T-helper 2 cell treated with Interferon-gamma antibody and Interleukin-4, amounts not matched to agents 5 μg/mL and 100 μg/mL, for 36 hours (primary cell): ENCODE measurements around the gene POLR2J.
A peak's percentile ranks its signal among the peaks of the same experiment; 100 is the strongest.

Experiments
- DNase-seq: peaks from one replicate; pipeline ENCODE4 v3.0.0; 2021; ENCODE audit warnings: low spot score
- H3K27ac Mint-ChIP-seq: one replicate; pipeline ENCODE4 v1.8.0; 2021; ENCODE audit warnings: mild to moderate bottlenecking, mixed read lengths
- H3K27me3 Mint-ChIP-seq: one replicate; pipeline ENCODE4 v1.8.0; 2021; ENCODE audit warnings: low read depth, mixed read lengths
- H3K36me3 Mint-ChIP-seq: one replicate; pipeline ENCODE4 v1.8.0; 2021; ENCODE audit warnings: low read depth, mixed read lengths
- H3K4me1 Mint-ChIP-seq: one replicate; pipeline ENCODE4 v1.8.0; 2021; ENCODE audit warnings: low read depth, mixed read lengths
- H3K4me3 Mint-ChIP-seq: one replicate; pipeline ENCODE4 v1.8.0; 2022; ENCODE audit warnings: mild to moderate bottlenecking, moderate library complexity, mixed read lengths
- H3K9me3 Mint-ChIP-seq: one replicate; pipeline ENCODE4 v1.8.0; 2021; ENCODE audit warnings: mixed read lengths

Gene POLR2J

DNA sequence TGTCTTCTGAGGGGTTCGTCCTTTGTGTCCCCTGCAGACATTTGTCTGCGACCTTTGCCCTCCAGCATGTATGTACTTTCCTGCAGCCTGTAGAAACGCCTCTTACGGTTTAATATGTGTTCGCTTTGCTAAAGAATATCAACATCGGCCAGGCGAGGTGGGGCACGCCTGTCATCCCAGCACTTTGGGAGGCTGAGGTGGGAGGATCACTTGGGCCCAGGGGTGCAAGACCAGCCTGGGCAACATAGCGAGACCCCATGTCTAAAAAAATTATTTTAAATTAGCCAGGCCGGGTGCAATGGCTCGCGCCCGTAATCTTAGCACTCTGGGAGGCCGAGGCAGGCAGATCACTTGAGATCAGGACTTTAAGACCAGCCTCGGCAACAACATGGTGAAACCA is 29.6 kb downstream of the POLR2J start:
- H3K4me1 Mint-ChIP-seq = no peaks in the 10 kb centered on the region
- no peaks in the 10 kb centered on the region for H3K9me3 Mint-ChIP-seq
- no peak overlapping the region for H3K4me3 Mint-ChIP-seq
- H3K27ac Mint-ChIP-seq = no peak overlapping the region
- H3K36me3 Mint-ChIP-seq = peaks cover 13% of the 10 kb centered on the region
- no peaks in the 10 kb centered on the region for H3K27me3 Mint-ChIP-seq
- DNase-seq = no peak

DNA sequence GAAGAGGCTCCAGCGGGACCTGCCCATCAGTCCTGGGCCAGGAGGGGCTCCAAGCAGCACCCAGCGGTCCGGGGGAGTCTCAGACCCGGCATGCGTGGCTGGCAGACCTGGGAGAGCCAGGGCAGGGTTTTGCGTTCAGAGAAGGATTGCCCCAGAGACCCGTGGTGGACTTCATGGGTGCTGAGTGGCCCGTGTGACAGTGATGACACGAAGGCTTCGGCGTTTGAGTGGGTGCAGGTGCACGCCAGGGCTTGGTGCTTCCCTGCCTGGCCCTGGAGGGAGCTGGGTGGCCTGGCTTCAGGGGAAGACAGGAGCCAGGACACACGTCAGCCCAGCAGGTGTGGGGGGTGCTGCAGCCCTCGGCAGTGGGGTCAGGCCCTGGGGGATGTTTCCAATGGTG is 31.4 kb downstream of the POLR2J start:
- Mint-ChIP-seq H3K27me3 (no peaks in the 10 kb centered on the region), H3K4me3 (no peak overlapping the region), H3K4me1 (no peaks in the 10 kb centered on the region), H3K9me3 (no peaks in the 10 kb centered on the region), H3K27ac (no peak overlapping the region), H3K36me3 (peaks cover 16% of the 10 kb centered on the region)
- no peak for DNase-seq

DNA sequence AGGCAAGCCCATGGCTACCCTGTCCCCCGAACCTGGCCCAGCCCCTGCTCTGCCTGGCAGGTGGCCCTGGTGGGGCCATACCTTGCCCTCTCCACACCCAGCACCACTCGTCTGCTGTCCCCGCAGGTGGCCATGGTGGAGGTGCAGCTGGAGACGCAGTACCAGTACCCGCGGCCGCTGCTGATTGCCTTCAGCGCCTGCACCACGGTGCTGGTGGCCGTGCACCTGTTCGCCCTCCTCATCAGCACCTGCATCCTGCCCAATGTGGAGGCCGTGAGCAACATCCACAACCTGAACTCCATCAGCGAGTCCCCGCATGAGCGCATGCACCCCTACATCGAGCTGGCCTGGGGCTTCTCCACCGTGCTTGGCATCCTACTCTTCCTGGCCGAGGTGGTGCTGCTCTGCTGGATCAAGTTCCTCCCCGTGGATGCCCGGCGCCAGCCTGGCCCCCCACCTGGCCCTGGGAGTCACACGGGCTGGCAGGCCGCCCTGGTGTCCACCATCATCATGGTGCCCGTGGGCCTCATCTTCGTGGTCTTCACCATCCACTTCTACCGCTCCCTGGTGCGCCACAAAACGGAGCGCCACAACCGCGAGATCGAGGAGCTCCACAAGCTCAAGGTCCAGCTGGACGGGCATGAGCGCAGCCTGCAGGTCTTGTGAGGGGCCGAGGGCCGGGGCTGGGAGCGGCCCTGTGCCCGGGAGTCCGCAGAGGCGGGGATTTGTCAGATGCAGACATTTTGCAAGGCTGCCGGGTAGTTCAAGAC is 32.1 kb downstream of the POLR2J start:
- H3K9me3 Mint-ChIP-seq = no peaks in the 10 kb centered on the region
- no peaks in the 10 kb centered on the region for H3K27me3 Mint-ChIP-seq
- DNase-seq = no peak
- no peaks in the 10 kb centered on the region for H3K4me1 Mint-ChIP-seq
- H3K27ac Mint-ChIP-seq = no peak overlapping the region
- H3K4me3 Mint-ChIP-seq = no peak overlapping the region
- peaks cover 21% of the 10 kb centered on the region for H3K36me3 Mint-ChIP-seq

DNA sequence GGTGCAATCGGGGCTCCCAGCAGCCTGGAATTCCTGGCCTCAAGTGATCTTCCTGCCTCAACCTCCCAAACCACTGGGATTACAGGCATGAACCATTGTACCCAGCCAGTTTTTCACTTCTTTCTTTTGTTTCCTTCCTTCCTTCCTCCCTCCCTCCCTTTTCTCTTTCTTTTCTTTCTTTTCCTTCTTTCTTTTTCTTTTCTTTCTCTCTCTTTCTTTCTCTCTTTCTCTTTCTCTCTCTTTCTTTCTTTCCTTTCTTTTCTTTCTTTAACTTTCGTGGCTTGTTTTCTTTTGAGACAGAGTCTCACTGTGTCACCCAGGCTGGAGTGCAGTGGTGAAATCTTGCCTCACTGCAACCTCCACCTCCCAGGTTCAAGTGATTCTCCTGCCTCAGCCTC is 33.0 kb downstream of the POLR2J start:
- H3K4me1 Mint-ChIP-seq = no peaks in the 10 kb centered on the region
- H3K36me3 Mint-ChIP-seq = peaks cover 22% of the 10 kb centered on the region

DNA sequence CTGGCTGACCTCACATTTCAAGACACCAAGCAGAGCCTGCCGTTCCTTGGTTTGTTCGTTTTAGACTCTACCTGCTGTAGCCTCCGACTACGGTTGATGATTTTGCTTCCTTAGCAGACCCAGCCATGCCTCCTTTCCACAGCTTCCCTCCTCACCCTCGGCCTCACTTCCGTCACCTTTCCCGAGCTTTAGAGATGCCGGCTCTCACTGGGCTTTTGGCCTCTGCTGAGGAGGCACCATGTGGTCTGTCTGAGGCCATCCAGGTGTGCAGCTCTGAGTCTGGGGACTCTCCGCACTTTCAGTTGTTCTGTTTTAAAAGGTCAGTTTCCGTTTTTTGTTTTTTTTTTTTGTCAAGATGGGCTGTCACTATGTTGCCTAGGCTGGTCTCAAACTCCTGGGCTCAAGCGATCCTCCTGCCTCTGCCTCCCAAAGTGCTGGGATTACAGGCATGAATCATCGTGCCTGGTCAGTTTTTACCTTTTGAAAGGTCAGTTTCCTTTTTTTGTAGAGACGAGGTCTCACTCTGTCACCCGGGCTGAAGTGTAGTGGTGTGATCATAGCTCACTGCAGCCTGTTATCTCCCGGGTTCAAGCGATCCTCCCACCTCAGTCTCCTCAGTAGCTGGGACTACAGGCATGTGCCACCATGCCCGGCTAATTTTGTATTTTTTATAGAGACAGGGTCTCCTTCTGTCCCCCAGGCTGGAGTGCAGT is 33.6 kb downstream of the POLR2J start:
- Mint-ChIP-seq H3K27me3 (no peaks in the 10 kb centered on the region), H3K9me3 (no peaks in the 10 kb centered on the region), H3K27ac (no peak overlapping the region), H3K4me1 (no peaks in the 10 kb centered on the region), H3K36me3 (peaks cover 22% of the 10 kb centered on the region), H3K4me3 (no peak overlapping the region)
- no peak for DNase-seq

More for the DNA sequence above, 33.0 kb downstream of the POLR2J start:
- H3K4me3 Mint-ChIP-seq = no peak overlapping the region
- no peaks in the 10 kb centered on the region for H3K9me3 Mint-ChIP-seq
- no peak for DNase-seq
- no peak overlapping the region for H3K27ac Mint-ChIP-seq
- no peaks in the 10 kb centered on the region for H3K27me3 Mint-ChIP-seq

DNA sequence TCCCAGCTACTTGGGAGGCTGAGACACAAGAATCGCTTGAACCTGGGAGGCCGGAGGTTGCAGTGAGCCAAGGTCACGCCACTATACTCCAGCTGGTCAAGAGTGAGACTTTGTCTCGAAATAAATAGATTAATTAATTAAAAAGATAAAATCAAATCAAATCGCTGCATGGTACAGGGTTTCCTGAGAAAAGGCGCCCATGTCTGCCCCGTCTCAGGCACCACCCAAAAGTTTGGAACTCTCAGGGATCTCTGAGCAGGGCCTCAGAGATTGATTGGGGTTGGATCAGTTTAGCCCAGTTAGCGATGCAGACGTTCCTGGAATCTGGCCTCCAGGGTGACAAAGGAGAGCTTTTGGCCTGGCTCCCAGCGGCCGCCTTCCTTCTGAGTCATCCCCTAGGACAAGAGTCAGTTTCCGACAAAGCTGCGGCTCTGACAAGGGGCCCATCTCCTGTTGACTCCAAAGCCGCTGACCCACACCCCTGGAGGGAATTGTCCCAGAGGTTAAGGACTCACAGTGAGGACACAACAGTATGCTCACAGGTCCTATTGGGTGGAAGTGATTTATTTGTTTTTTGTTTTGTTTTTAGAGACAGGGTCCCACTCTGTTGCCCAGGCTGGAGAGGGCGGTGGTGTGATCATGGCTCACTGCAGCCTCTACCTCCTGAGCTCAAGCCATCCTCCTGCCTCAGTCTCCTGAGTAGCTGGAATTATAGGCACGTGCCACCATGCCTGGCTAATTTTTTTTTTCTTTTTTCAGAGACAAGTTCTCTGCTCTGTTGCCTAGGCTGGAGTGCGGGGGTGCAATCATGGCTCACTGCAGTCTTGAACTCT is 38.5 kb downstream of the POLR2J start:
- Mint-ChIP-seq H3K27me3 (no peaks in the 10 kb centered on the region), H3K9me3 (no peaks in the 10 kb centered on the region), H3K4me1 (peaks cover 3% of the 10 kb centered on the region), H3K4me3 (no peak overlapping the region), H3K36me3 (peaks cover 27% of the 10 kb centered on the region), H3K27ac (no peak overlapping the region)
- no peak for DNase-seq

DNA sequence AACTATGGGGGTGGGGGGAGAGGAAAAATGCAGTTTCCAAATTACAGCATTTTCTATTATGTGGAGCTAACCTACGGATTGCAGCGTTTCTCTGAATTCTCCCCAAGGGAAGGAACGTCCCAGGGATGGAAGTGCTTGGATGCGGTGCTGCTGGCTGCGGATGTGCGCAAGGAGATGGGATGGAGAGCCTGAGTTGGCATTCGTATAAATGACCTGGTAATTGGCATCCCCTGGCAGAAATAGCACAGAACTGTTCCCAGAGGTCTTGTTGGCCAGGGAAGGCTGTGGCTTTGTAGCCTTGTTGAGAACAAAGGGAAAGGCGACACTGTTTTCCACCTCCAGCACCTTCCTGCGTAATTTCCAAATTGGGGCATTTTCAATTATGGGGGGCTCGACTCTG is 42.6 kb downstream of the POLR2J start:
- H3K4me1 Mint-ChIP-seq = peaks cover 24% of the 10 kb centered on the region
- no peak overlapping the region for H3K27ac Mint-ChIP-seq
- H3K4me3 Mint-ChIP-seq = peak overlapping the region; percentile 55
- DNase-seq = no peak
- H3K36me3 Mint-ChIP-seq = peaks cover 21% of the 10 kb centered on the region
- H3K9me3 Mint-ChIP-seq = no peaks in the 10 kb centered on the region
- no peaks in the 10 kb centered on the region for H3K27me3 Mint-ChIP-seq

DNA sequence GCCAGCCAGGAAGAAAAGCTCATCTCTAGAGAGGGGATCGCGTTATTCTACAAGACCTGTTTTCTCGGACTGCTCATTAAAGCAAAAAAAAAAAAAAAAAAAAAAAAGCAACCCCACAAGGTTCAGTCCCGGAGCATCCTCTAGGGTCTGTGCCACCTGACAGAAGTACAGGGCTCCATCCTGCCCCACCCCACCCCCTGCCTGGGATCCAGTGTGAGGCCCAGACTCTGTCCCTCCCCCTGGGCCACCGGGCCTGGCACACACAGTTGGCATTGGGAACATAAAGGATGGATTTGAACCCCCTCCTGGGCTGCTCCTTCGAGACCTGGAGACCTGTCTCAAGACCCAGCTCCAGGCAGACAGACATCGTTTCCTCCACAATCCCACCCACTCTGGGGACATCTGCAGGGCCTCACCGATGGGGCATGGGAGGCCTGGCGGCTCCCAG is 44.7 kb downstream of the POLR2J start:
- H3K4me3 Mint-ChIP-seq = peak overlapping the region; percentile 89
- peaks cover 39% of the 10 kb centered on the region for H3K4me1 Mint-ChIP-seq
- H3K36me3 Mint-ChIP-seq = peaks cover 29% of the 10 kb centered on the region

DNA sequence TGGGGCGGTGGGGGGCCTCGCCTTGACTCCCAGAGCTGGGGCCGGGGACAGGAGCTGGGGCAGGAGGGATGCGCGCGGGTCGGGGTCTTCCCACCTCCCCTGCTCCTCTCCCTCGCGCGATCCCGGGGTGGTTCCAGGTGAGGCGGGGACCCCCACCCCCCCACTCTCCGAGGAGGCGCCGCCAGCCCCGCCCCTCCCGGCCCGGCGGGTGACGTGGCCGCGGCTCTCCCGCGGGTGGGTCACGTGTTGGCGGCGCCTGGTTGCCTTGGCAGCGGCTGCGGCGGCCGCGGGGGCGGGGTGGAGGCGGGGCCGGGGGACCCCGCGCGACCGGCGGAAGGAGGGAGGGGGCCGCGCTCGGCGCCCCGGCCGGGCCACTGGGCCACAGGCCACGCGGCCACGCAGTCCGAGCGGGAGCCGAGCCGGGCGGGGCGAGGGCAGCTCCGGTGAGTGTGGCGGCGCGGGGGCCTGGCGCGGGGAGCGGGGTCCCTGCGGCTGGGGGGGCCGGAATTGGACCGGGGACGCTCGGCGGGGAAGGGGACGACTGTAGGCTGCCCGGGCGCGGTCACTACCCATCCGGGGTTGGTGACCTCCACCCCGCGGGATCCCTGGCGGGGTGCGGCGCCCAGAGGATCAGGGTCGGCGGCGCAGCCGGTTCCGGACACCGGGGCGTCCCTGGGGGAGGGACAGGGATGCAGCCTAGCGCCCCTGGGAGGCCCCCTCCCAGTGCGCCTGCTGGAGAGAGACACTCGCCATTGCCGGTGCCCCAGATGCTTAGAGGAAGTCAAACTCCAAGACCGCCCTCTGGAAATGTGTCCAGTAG is 45.3 kb downstream of the POLR2J start, which contains the start of gene ORAI2:
TSS of gene ORAI2 (plus strand) at position 357 of the 820 bp plus-strand sequence. CDS start 5,382 bp downstream, outside the sequence.
- no peaks in the 10 kb centered on the region for H3K27me3 Mint-ChIP-seq
- H3K4me3 Mint-ChIP-seq = peak within 1 kb of the TSS; percentile 89
- peak within 1 kb of the TSS; percentile 93 for H3K27ac Mint-ChIP-seq
- peaks cover 40% of the 10 kb centered on the region for H3K4me1 Mint-ChIP-seq
- DNase-seq = peak; percentile 83
- peaks cover 29% of the 10 kb centered on the region for H3K36me3 Mint-ChIP-seq
- H3K9me3 Mint-ChIP-seq = no peaks in the 10 kb centered on the region

More for the DNA sequence above, 44.7 kb downstream of the POLR2J start:
- DNase-seq = no peak
- Mint-ChIP-seq H3K27me3 (no peaks in the 10 kb centered on the region), H3K9me3 (no peaks in the 10 kb centered on the region), H3K27ac (peak overlapping the region; percentile 79)

DNA sequence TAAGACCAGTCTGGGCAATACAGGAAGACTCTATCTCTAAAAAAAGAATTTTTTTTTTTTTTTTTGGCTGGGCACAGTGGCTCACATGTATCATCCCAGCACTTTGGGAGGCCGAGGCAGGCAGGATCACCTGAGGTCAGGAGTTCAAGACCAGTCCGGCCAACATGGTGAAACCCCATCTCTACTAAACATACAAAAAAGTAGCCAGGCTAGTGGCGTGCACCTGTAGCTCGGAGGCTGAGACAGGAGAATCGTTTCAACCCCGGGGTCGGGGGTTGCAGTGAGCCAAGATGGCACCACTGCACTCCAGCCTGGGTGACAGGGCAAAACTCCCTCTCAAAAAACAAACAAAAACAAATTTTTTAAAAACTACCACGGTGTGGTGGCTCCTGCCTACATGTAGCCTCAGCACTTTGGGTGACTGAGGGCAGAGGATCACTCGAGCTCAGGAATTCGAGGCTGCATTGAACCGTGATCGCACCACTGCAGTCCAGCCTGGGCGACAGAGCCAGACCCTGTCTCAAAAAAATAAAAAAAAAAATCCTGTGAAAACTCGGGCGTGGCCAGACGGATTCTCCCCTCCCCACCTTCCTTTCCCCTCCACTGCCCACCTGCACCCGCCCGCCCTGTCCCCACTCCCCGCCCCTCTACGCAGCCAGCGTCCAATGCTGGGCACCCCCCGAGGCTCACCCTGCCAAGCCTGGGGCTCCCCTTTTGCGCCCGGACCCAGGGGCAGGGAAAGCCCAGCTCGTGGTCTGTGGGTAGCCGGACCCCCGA is 46.1 kb downstream of the POLR2J start:
- DNase-seq = no peak
- Mint-ChIP-seq H3K4me1 (peaks cover 43% of the 10 kb centered on the region), H3K36me3 (peaks cover 29% of the 10 kb centered on the region), H3K9me3 (no peaks in the 10 kb centered on the region), H3K27me3 (no peaks in the 10 kb centered on the region), H3K27ac (peak overlapping the region; percentile 93), H3K4me3 (peak overlapping the region; percentile 77)

DNA sequence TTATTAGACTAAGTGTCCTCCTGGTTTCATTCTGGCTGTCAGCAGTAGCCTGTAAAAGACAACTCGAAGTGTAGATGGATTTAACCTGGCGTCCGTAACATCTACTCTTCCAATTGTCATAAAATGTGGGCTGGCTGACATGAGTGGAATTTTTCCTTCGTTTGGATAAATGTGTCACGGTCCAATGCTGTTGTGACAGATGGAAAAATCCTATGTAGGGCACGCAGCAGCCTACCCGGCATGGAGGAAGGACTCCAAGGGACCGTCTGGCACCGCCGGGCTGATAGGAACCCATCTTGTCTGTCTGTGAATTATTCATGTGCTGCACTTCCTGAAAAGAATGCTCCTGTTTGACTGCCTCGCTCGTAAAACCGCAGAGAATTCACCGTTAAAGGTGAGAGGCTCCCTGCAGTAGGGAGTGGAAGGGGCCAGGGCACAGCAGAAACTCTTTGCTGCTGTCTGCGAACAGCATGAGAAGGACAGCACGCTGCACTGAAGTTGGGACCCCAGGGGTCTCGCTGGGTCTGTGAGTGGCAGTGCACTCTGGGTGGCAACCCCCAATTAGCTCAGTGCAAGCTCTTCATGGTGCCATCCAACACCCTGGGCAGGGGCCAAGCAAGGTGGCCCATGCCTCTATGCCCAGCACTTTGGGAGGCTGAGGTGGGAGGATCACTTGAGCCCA is 47.0 kb downstream of the POLR2J start:
- no peaks in the 10 kb centered on the region for H3K9me3 Mint-ChIP-seq
- H3K27ac Mint-ChIP-seq = peak overlapping the region; percentile 93
- DNase-seq = peak; percentile 55
- H3K36me3 Mint-ChIP-seq = peaks cover 30% of the 10 kb centered on the region
- peak overlapping the region; percentile 77 for H3K4me3 Mint-ChIP-seq
- H3K4me1 Mint-ChIP-seq = peaks cover 47% of the 10 kb centered on the region
- H3K27me3 Mint-ChIP-seq = no peaks in the 10 kb centered on the region

DNA sequence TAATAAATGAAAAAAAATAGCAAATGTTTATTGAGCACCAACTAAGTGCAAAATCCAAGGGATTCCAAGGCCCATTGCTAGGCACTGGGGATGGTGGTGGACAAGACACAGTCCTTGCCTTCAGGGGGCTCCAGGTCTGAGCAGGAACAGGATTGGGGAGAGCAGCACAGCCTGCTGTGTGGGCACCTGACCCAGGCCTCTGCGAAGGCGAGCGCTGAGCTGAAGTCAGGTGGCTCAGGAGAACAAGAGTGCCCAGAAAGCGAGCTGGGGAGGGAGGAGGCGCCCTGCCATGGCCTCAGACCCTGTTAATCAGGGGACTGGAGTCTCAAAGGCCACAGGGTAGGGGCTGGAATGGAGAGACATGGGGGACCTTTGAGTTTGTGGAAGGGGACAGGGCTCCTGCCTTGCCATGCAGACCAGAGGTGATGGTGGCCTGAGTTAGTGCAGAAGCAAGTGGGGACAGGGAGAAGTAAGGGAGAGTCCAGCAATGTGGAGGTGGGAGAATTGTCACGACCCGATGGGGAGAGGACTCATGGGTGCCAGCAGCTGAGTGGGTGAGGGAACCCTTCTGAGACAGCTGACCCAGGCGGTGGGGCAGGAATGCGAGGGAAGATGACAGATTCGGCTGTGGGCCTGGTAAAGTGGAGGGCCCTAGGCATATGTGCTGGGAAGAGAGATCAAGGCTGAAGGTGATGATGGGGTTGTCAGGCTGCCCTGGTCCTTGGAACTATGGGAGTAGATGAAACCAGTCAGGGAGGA is 49.4 kb downstream of the POLR2J start:
- Mint-ChIP-seq H3K9me3 (no peaks in the 10 kb centered on the region), H3K4me1 (peaks cover 62% of the 10 kb centered on the region), H3K36me3 (peaks cover 34% of the 10 kb centered on the region), H3K27ac (peak overlapping the region; percentile 93), H3K27me3 (no peaks in the 10 kb centered on the region), H3K4me3 (peak overlapping the region; percentile 11)
- DNase-seq = no peak
